ENCODE data around the gene ERBB2.
"Not testable (repeated sequence)": the region's sequence is repeated elsewhere in the genome, so short reads cannot be mapped to it uniquely, and the experiment has no call there.

ERBB2 gene

DNA sequence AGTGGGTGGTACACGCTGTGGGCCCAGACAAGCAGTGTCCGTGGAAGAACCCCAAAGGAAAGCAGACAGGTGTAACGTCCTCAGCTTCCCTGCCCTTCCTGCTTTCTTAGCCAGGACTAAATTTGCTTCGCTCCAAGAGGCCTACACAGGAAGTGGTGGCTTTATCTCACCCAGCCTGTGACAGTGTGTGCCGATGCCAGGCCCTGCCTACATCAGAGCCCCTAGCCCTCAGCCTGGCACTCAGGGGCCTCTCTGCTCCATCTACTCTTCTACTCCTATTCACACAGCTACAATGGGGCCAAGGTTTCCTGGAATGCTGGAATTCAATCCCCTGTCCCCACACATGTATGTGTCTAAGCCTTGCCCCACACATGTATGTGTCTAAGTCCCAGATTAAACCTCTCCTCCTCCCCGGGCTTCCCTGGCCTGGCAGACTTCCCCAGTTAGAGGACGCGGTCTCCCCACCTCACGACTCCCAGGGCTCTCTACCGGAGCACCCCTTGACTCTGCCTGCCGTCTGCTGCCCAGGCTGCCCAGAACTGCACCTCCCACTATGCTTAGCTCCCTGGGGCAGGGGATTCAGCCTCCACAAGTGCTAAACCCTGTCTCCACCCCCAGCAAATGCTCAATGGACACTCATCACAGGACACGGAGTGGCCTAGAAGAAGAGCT is 20.2 kb upstream of the ERBB2 start:
- peak; percentile 35 for DNase-seq

DNA sequence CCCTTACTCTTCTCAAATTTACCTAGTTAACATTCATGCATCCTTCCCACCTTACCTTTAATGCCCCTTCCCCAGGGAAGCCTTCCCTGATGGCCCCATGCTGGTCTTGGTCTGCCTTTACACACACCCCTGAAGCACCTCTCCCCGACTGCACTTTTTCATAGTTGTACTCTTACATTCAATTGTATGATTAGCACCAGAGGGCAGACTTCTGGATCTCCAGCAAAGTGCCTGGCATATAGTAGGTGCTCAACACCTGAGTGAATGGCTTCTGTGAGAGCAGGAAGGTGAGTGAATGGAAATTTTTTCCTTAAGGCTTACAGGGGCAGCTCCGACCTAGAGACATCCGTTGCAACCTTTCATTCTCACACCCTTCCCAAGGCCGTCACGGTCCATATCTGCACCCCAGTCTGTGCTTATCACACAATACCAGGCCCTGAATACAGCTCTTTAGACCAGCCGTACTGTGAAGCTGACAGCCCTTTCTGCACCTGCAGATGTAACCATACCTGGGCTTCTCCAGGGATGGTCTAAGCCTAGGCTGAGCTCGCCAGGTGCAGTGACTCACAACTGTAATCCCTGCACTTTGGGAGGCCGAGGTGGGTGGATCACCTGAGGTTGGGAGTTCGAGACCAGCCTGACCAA is 16.4 kb upstream of the ERBB2 start:
- DNase-seq: no peak

DNA sequence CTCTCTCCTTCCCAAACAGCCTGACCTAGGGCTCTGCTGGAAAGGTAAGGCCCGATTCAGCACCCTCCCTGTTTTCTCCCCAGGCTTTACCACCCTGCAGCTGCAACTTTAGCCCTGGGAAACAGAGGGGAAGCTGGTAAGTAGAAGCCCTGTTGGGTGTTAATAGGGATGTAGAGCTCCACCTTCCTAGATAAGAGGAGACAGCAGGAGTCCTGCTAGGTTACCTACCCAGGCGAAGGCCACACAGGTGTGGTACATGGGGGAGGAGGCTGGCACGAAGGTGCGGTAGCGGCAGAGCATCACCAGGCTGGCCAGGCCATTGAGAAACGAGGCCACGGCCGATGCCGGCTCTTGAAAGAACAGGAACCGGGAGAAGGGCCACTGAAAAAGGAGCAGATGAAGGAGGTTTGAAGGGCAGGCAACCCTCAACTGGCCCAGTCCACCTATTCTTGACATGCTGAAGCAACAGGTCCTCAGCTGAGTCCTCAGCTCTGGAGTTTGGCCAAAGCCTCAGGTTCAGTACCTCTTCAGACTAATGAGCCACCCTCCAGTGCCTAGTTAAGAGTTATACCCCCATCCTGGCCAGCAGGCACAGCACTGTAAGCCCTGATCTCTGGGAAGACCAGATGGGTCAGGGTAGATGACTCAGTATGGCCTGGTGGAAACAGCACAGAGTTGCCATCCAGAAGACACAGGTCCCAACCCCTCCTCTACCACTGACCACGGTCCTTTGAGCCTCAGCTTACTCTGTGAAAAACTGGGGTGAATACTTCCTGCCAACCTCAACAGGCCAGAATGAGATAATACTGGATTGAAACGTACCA is 15.3 kb upstream of the ERBB2 start:
- DNase-seq: no peak

DNA sequence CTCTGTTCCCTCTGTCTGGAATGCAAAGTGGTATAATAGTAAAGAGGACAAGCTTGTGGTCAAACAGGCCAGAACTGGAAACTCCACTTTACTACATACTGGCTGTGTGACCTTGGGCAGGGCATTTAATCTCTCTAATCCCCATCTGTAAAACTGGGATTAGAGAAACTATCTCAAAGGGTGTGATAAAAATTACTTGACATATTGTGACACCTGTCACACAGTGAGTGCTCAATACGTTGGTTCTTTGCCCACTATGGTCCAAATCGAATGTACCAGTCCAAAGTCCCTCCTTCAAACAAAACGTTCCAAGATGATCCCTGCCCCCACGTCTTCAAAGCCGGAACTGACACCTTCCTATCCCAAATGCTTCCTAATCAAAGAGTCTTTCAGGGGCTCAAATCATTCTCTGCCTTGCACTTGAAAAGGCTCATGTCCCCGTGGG is 12.7 kb upstream of the ERBB2 start:
- DNase-seq: no peak

DNA sequence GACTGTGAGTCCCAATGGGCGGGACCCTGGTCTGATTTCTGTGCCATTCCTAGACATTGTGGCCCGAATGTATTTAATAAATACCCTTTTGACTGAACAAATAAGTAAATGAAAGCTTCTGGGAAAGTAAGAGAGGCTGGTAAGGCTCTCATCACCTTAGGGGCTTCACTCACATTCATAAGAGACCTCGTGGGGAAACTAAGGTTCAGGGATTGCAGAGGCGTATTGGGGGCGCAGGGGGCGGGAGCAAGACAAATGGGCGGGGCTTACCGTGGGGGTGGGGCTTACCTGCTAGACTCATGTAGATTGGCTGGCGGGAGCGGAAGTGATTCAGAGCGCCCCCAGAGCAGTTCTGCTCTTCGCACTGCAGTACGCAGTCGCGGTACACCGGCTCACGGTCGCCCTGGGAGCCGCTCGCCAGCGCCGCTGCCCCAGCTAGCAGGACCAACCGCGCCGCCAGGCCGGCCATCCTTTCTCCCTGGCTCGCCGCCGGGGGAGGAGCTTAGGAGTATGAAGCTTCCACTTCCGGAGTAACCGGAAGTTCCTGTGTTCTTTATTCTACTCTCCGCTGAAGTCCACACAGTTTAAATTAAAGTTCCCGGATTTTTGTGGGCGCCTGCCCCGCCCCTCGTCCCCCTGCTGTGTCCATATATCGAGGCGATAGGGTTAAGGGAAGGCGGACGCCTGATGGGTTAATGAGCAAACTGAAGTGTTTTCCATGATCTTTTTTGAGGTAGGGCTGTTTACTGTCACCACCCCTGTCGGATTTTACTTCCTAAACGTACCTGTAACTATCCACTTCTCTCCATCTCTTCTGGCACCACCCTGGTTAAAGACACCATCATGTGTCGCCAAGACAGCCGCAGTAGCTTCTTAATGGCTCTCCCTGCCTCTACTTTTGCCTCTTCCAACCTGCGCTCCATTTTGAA is 12.1 kb upstream of the ERBB2 start, which contains the start of gene PGAP3:
PGAP3 (minus strand) TSS at position 512 of the 929 bp plus-strand sequence; CDS start at position 469, 43 bp downstream.
- DNase-seq: peak; percentile 84

DNA sequence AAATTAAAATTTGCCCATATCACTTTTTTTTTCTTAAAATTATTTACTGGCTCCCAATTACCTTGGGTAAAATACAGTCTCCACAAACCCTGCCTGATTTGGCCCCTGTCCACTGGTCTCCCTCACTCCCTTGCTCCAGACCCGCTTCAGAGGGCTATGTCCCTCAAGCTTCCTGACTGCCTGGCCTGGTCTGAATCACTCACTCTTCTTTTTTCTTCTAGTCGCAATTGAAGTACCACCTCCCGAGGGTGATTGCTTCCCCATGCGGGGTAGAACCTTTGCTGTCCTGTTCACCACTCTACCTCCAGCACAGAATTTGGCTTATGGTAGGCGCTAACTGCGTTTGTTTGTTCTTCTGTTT is 11.4 kb upstream of the ERBB2 start:
- DNase-seq: no peak

DNA sequence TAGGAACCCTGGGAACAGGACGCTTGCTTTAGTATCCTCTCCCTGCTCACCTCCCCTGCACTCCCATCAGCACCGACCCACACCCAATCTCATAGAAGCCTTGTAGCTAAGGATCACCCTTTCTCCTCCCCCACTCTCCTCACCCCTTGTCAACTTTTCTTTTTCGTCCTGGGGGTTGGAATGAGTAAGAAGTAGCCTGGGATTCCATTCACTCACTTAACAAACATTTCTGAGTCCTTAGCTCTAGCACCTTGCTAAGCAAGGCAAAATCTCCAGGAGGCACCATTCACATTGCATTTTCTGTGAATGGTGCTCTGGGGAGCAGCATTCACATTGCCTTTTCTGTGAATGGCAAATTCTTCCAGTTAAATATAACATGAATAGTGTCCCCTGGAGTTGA is 10.9 kb upstream of the ERBB2 start:
- no peak for DNase-seq

DNA sequence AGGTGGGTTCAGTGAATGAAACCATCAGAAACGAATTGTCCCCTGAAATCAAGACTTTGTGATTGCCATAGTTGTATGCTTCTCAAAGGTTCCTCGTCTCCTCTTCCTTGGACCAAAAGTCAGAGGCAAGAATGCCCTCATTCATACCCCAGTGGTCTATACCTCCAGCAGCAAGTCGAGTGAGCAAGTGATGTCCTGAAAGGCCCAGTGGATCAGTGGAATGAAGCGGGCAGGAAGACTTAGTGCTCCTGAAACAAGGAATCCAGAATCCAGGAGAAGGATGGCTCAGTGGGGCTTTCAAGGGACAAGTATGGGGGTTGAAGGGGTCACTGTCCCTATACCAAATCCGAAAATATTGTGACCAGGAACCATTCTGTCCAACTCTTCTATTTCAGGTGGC is 5.3 kb upstream of the ERBB2 start:
- DNase-seq: no peak

DNA sequence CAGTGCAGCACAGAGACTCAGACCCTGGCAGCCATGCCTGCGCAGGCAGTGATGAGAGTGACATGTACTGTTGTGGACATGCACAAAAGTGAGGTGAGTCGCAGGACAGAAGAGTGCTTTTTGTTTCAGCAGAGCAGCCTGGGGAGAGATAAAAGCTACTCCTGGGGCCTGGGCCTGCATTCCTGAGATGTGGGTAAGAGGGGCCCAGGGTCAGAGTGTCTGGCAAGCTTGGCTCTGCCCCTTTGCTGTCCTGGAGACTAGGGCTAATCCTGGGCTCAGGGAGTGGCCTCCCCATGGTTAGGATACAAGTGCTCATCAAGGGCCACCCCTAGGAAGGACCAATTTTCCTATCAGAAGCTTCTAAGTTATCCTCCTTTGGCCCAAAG is 4.8 kb upstream of the ERBB2 start:
- no peak for DNase-seq

DNA sequence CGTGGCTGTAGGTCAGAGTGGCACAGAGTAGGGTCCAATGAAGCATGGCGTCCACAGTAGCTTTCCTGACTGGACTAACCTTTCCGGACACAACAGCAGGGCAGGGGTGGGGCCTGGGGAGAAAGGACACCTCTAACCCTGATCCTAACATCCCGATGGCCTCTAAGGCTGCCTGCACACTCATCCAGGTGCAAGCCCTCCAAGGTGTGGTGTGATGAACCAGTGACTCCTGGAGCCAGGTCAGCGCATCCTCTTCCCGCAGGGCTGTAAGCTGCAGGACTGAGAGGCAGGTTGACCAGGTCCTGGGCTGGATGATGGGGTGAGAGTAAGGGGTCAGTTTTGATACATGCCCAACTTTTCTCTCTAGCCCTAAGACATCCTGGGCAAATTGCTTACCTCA is 3.1 kb upstream of the ERBB2 start:
- DNase-seq: no peak

DNA sequence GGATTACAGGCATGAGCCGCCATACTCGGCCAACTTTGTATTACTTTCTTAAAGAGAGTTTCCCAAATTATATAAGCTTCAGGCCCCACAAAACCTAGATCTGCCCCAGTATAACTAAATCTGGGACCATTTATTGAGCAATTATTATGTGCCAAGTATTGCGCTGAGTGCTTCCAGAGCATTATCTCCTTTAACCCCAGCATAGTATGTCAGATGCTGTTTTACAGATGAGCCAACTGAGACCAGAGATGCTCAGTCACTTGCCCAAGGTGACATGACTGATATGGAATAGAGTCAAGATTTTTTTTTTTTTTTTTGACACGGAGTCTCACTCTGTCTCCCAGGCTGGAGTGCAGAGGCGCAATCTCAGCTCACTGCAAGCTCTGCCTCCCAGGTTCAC is 1.9 kb upstream of the ERBB2 start:
- no peak for DNase-seq

DNA sequence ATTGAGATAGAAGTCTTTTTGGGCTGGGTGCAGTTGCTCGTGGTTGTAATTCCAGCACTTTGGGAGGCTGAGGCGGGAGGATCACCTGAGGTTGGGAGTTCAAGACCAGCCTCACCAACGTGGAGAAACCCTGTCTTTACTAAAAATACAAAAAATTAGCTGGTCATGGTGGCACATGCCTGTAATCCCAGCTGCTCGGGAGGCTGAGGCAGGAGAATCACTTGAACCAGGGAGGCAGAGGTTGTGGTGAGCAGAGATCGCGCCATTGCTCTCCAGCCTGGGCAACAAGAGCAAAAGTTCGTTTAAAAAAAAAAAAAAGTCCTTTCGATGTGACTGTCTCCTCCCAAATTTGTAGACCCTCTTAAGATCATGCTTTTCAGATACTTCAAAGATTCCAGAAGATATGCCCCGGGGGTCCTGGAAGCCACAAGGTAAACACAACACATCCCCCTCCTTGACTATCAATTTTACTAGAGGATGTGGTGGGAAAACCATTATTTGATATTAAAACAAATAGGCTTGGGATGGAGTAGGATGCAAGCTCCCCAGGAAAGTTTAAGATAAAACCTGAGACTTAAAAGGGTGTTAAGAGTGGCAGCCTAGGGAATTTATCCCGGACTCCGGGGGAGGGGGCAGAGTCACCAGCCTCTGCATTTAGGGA is 577 bp upstream of the ERBB2 start:
- DNase-seq: not testable (repeated sequence)

DNA sequence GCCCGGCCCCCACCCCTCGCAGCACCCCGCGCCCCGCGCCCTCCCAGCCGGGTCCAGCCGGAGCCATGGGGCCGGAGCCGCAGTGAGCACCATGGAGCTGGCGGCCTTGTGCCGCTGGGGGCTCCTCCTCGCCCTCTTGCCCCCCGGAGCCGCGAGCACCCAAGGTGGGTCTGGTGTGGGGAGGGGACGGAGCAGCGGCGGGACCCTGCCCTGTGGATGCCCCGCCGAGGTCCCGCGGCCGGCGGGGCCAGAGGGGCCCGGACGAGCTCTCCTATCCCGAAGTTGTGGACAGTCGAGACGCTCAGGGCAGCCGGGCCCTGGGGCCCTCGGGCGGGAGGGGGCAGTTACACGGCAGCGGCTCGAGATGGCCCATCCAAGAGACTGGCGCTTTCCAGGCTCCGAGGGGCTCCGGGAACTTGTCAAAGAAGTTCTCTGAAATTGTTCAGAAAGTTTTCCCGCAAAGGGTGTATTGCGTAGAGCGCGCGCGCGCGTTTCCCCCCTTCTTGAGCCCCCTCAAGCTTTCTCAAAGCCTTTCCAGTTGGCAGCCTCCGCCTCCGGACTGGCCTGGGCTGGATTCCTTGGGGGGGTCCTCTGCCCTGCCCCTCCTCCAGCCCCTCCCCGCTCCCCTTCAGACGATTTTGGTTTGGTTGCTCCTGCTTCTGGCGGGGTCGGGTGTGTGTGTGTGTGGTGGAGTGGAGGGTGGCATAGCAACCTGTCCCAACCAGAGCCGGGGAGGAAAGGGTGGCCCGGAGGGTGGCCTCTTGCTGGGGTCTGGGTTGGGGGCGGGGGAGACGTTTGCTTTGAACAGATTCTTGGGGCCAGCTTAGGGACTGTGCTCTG is 504 bp downstream of the ERBB2 start:
- no peak for DNase-seq

DNA sequence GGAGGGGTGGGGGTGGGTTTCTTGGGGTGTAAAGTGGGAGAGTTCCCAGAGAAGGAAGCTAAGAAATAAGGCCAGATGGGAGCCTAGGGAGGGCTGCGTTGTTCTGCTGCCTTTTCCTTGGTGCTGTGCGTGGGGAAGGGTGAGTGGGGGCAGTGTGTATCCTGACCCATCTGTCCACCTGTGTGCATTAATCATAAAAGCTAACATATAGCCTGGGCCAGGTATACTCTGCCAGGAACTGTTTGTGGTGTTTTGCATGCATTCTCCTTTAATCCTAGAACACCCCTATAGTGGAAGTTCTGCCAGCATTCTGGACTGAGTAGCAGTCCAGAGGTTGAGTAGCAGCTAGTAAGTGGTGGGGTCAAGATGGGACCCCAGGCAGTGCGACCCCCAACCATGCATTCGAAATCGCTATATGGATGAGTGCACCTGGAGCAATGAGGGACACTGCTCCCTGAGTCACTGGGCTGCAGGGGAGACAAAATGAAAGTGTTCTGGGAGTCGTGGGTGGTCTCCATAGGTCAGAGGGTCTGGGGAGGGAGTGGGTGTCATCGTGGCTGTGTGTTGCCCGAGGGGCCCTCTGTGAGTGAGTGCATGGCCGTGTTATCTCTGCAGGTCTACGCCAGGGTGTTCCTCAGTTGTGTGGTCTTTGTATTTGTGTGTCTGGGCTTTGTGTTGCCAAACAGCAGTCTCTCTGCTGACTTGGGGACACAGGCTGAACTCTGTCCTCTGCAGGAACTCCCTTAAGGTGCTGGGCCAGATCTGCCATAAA is 1.3 kb downstream of the ERBB2 start:
- no peak for DNase-seq

DNA sequence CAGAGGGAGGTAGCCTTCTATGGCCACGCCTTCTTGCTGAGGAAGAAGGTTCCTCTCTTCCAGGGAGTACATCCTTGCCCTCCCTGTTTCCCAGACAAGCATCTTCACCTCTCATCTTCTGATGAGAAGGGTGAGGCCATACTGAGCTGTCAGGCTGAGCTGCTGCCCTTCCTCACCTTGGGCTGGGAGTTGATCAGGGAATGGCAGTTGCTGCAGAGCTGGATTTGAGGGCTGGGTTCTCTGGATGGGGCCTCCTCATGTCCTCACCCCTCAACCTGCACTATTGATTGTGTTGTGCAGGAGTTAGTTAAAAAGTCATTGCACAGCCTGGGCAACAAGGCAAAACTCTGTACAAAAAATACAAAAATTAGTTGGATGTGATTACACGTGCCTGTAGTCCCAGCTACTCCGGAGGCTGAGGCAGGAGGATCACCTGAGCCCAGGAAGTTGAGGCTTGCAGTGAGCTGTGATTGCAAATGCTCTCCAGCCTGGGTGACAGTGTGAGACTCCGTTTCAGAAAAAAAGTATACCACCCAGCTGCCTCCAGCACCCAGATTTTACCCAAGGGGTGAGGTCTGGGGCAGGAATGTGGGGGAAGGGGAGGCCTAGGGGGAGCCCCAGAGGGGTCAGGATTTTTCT is 2.0 kb downstream of the ERBB2 start:
- no peak for DNase-seq

DNA sequence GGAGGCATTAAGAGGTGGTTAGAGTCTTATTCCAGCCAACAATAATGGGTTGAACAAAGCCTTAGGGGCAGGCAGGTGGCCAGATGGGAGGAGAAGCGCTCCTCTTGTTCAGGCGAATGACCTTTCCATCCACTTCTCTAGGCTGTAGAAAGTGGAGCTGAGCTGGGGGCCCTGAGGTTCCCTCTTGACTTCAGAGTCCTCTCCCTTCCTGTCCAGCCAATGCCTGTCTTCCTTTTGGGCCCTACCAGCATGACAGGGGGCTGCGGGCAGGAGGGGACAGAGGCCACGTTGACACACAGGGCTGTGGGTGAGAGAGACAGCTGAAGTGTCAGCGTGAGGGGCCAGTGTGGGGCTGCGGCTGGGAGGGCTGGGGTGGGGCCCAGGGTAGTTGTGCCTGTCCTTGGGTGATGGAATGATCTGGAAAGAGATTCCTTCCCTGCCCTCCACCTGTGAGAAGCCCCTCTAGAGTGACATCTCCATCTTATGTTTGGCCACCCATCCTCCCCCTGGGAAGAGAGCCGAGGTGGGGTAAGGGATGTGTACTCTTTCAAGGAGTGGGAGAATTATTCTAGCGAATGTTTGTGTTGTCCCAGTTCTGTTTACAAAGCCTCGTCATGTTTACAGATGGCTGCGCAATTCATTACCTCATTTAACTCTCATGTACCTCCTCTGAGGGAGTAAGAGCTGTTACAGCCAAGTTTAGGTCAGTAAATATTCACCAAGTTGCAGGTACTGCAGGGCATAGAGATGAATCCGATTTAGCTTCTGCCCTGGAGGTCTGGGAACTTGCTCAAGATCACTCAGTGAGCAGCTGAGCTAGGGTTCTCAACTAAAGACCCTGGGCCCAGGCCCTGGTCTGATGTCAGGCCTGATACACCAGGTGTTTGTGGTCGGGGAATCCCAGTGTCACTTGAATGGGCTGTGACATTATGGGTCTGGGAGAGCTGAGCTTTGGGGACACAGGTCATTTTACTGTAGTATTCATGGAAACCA is 3.3 kb downstream of the ERBB2 start:
- DNase-seq: no peak

DNA sequence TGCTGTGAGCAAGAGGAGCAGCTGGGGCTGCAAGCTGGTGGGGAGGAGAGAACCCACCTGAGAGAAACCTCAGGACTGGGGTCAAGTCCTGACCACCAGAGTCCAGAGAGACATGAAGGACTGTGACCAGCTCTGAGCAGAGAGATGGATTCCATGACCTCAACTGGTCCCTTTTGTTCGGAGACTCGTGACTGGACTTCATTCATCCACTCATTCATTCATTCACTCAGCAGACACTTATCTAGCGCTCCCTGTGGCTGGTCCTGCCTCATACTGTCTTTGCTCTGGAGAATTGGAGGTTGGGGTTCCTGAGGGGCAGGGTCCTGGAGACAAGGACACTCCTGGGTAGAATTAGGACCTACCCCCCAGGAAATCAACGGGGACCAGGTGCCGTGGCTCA is 4.0 kb downstream of the ERBB2 start:
- DNase-seq: no peak

DNA sequence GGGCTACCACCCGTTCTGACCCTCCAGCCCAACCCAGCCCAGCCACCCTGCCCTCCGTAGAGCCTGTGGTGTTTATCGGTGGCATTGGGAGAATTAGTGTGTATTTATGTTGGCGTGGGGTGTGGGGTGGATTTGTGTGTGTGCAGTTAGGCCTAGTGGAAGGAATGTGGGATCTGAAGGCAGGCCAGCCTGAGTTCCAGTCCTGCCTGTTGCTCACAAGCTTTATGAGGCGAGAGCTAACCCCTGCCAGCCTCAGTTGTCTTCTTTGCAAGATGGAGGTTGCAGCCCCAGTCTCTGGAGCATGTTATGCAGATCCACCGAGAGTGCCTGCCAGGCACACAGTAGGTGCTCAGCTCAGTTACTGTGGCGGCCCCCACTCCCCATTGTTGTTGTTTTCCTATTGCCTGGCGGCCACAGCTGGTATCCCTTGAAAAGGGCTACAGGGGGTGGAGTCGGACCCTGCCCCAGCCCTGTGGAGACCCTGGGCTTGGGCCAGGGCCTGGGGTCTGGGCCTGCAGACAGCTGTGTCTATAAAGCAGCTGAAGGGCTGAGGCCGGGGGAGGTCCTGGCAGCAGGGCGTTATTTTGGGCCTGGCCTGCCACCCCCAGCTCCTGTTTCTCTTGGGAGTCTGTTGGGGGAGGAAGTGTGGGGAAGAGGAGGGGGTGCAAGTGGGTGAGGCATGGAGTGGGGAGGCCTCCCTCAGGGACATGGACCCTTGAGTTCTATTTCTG is 5.1 kb downstream of the ERBB2 start:
- DNase-seq: no peak
